GM12875 (cell line): ENCODE measurements around the gene UCK2.
A peak's percentile ranks its signal among the peaks of the same experiment; 100 is the strongest.

ENCODE experiments used
- H3K4me3 ChIP-seq: one replicate; pipeline ENCODE4 v1.5.1; 2011; ENCODE audit warnings: low read depth, low read length, control low read depth
- TF ChIP-seq, protein P1 (sequence below): IDR thresholded peaks from 2 replicates; pipeline ENCODE4 v1.5.1; 2011; ENCODE audit warnings: low read depth, mild to moderate bottlenecking, control low read depth, inconsistent platforms, low read length, moderate library complexity, borderline replicate concordance; ENCODE audit not compliant: insufficient read depth

UCK2 gene

DNA sequence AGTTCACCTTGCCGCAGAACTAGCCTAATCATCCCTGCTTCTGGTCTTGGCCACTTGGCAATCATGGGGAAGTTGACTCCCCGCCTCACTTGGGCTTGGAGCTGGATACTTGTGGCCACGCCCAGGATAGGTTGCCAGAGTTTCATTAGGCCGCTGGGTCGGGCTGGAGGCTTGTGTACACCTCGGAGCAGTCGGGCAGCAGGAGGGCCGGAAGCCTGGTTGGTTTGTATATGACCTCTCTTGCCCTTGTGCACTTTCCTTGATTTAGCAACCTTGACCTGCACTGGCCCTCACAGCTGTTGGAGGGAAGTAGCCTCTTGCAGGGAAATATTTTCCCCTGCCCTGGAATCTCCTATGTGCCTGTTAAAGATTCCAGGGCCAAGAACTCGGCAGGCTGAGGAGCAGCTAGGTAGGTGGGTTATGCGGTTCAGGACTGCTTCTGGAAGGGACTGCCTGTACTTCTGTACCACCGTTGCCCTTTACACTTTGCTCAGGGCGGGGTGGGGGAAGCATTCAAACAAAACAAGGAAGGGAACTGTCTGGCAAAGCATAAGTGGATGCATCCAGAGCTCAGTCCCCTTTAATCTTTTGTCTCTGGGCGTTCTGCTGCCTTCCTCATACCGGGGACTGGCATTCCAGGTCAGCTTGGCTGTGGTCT is 83.5 kb downstream of the UCK2 start:
- TF ChIP-seq, protein P1, sequence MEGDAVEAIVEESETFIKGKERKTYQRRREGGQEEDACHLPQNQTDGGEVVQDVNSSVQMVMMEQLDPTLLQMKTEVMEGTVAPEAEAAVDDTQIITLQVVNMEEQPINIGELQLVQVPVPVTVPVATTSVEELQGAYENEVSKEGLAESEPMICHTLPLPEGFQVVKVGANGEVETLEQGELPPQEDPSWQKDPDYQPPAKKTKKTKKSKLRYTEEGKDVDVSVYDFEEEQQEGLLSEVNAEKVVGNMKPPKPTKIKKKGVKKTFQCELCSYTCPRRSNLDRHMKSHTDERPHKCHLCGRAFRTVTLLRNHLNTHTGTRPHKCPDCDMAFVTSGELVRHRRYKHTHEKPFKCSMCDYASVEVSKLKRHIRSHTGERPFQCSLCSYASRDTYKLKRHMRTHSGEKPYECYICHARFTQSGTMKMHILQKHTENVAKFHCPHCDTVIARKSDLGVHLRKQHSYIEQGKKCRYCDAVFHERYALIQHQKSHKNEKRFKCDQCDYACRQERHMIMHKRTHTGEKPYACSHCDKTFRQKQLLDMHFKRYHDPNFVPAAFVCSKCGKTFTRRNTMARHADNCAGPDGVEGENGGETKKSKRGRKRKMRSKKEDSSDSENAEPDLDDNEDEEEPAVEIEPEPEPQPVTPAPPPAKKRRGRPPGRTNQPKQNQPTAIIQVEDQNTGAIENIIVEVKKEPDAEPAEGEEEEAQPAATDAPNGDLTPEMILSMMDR = no peak
- no peak overlapping the region for H3K4me3 ChIP-seq

DNA sequence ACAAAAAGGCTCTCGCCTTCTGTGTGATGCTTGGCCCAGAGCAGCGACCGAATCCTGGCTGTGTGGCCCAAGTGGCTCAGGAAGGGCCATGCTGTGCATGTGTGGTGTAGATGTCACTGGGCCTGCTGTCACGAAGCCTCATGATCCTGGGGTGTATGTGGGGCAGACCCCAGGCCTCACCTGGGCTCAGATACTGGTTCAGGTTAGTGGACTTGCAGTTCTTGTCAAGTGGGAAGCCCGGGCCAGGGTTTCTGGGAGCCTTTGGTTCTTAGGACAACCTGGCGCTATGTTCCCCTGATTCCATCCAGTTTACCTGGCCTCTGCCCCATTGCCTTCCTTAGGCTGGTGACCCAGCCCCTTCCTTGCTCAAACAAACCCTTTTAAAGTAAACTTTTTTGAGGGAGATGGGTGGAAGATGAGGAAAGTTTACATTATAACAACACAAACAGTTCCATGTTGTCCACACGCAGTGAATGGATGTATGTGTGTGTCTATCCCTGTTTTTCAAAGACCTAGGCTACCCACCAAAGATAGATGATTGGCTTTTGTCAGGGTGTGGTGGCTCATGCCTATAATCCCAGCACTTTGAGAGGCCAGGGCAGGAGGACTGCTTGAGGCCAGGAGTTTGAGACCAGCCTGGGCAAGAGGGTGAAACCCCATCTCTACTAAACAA is 84.3 kb downstream of the UCK2 start:
- TF ChIP-seq, protein P1 = no peak
- H3K4me3 ChIP-seq = no peak overlapping the region

DNA sequence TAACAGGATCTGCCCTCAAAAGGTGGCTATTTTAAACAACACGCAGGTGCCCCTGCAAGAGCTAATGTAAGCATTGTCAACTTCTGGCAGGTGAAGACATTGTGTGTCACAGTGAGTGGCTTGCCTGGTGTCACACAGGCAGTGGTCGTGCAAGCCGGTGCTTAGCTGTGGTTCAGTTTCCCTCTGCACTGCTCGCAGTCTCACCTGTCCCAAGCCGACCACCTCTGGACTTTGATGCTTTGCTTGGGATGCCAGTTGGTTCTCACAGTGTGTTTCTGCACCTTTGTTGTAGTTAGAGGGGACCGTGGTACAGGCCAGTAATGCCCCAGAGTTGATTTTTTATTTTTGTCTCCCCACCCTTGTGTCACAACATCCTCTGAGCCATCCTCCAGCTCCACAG is 85.2 kb downstream of the UCK2 start:
- TF ChIP-seq, protein P1 = no peak
- no peak overlapping the region for H3K4me3 ChIP-seq

DNA sequence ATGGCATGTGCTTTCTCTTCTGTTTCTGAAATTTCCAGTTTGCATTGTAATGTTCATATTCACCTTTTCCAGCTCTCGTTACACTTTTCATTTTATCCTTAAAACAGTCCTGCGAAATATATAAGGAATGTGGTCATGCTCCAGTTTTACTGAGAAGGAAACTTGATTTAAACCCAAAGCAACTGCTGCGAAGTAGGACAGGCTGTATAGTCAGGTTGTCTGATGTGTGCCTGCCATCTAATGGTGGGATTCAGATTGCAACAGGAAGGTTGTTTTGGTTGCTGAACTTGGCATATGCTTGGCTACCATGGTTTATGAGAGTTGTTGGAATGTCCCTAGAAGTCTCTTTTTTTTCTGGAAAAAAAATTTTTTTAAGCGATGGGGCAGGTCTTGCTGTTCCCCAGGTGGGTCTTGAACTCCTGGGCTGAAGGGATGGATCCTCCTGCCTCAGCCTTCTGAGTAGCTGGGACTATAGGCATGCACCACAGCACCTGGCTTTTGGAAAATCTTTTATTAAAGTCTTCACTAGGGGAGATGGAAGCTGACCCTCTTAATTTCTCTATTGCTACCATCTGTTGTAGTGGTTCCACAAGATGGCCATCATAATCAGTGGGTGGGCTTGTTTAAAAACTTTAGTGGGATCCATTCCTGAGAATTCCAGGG is 86.9 kb downstream of the UCK2 start:
- no peak overlapping the region for H3K4me3 ChIP-seq
- TF ChIP-seq, protein P1 = peak; percentile 69

DNA sequence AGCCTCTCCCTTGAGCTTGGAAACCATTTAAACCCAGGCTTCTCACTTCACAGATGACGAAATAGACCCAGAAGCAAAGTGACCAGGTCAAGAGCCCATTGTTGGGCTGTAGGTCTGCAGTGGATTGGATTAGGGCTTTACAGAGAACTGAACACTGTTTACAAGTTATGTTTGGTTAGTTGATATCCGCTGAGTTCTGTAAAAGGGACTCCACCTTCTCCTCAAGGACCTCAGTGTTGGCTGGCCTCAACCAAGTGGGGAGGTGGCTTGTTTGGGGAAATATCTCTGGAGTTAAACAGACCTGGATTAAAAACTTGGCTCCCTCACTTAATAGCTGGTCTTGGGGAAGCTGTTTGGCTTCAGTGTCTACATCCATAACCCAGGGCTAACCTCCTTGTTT is 88.1 kb downstream of the UCK2 start:
- H3K4me3 ChIP-seq = no peak overlapping the region
- TF ChIP-seq, protein P1 = no peak

DNA sequence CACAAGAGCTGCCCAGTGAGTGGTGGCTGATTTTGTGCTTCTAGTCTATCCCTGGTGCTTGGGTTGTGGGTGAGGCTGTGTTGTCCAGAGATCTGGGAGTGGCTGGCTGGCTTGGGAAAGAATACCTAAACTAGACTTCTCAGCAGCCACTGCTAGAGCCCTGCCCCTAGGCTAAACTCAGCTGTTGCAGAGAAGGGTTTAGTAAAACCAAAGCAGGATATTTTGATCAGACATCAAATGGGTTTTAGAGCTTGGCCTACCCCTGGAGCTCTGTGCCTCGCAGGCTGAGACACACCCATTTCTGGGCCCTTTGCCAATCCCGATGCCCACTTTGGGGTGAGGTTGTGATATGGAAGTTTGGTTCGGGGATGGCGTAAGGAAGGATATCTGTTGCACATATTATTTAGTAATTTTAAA is 88.5 kb downstream of the UCK2 start:
- TF ChIP-seq, protein P1 = no peak
- no peak overlapping the region for H3K4me3 ChIP-seq
